ENCODE measurements around the gene CNTNAP3B.
"Not testable (repeated sequence)": the region's sequence is repeated elsewhere in the genome, so short reads cannot be mapped to it uniquely, and the experiment has no call there.

GRCh38 chr9:41974906-41975305 is 154.3 kb downstream of the CNTNAP3B start:
- TF ChIP-seq ELF4 (IDR thresholded peaks at IDR 0.05); FOXM1 (IDR thresholded peaks at IDR 0.05; ENCODE audit: borderline replicate concordance); TARDBP (IDR thresholded peaks at IDR 0.05); FOXK2 (IDR thresholded peaks at IDR 0.05); L3MBTL2 (conservative IDR thresholded peaks at IDR 0.05); BHLHE40 (IDR thresholded peaks at IDR 0.05; ENCODE audit: borderline replicate concordance): not testable (repeated sequence)
